Caco-2 (cell line): ENCODE measurements around the gene KRTAP5-10. TPM values are rescaled to one million over a fixed set of nuclear protein-coding genes. Genes with fewer than 3 reads are reported as not detected.

Experiments
- BruUV-seq: library from RNA; stranded (reverse); fragments of 400-500 nt; replicated peaks from 2 replicates; lab custom pipeline; 2021; lab: Mats Ljungman, UMichigan
- CTCF ChIA-PET: fragments of 300-600 bp; sonication (Branson Sonifier 250); formaldehyde crosslinking; loops from one replicate; lab custom pipeline; 2022; ENCODE audit warnings: antibody characterized with exemption; lab: Charles Lee
- POLR2A ChIA-PET: fragments of 300-600 bp; sonication (Branson Sonifier 250); formaldehyde crosslinking; loops from one replicate; lab custom pipeline; 2022; ENCODE audit warnings: antibody characterized with exemption; lab: Charles Lee
- DNase-seq, 2 experiments: peaks; one replicate each; pipeline versions ENCODE4 v3.0.0 to v3.0.0-alpha.2; 2020 to 2022
- H3K27me3 ChIP-seq: replicated peaks from 2 replicates; pipeline ENCODE4 v1.6.0; 2011; ENCODE audit warnings: low read length; ENCODE audit not compliant: control insufficient read depth, insufficient read depth
- H3K36me3 ChIP-seq: 2 replicates; pipeline ENCODE4 v1.5.1; 2011; ENCODE audit warnings: low read length; ENCODE audit not compliant: control insufficient read depth, insufficient read depth
- H3K4me1 ChIP-seq: fragments of 250-450 bp; sonication (Bioruptor Pico); 2 replicates; pipeline ENCODE4 v1.5.1; 2020; ENCODE audit warnings: mild to moderate bottlenecking
- H3K4me3 ChIP-seq: 2 replicates; pipeline ENCODE4 v1.5.1; 2011; ENCODE audit warnings: low read depth, mild to moderate bottlenecking, control low read depth, low read length
- H3K9me3 ChIP-seq: fragments of 250-450 bp; sonication (Bioruptor Pico); 2 replicates; pipeline ENCODE4 v1.5.1; 2020; ENCODE audit warnings: mild to moderate bottlenecking, moderate library complexity
- H3K27ac Mint-ChIP-seq: one replicate; pipeline ENCODE4 v1.8.0; 2022; ENCODE audit warnings: mixed read lengths; ENCODE audit not compliant: unreplicated experiment
- H3K27me3 Mint-ChIP-seq: one replicate; pipeline ENCODE4 v1.8.0; 2022; ENCODE audit warnings: mixed read lengths; ENCODE audit not compliant: insufficient read depth, unreplicated experiment
- H3K36me3 Mint-ChIP-seq: one replicate; pipeline ENCODE4 v1.8.0; 2022; ENCODE audit warnings: mild to moderate bottlenecking, mixed read lengths; ENCODE audit not compliant: insufficient read depth, unreplicated experiment
- H3K4me1 Mint-ChIP-seq: one replicate; pipeline ENCODE4 v1.8.0; 2022; ENCODE audit warnings: low read depth, mixed read lengths; ENCODE audit not compliant: unreplicated experiment
- H3K4me3 Mint-ChIP-seq: one replicate; pipeline ENCODE4 v1.8.0; 2022; ENCODE audit warnings: mild to moderate bottlenecking, moderate library complexity, mixed read lengths; ENCODE audit not compliant: unreplicated experiment
- H3K9me3 Mint-ChIP-seq: one replicate; pipeline ENCODE4 v1.8.0; 2022; ENCODE audit warnings: mixed read lengths; ENCODE audit not compliant: unreplicated experiment
- CTCF ChIP-seq, 2 experiments: fragments of 200-600 bp in 1 of 2; IDR thresholded peaks; 1 replicate in 1 of 2; 2 replicates in 1 of 2; pipeline versions ENCODE4 v1.5.1 to v1.8.0; 2011 to 2022; ENCODE audit warnings: antibody characterized with exemption in 1 of 2, control low read depth in 1 of 2, inconsistent platforms in 1 of 2, low read depth in 1 of 2, low read length in 1 of 2, mild to moderate bottlenecking in 1 of 2, moderate library complexity in 1 of 2; ENCODE audit not compliant: insufficient read depth in 1 of 2, severe bottlenecking in 1 of 2, unreplicated experiment in 1 of 2
- intact Hi-C: fragments of 100-400 bp; cut with micrococcal nuclease; formaldehyde crosslinking; loops from one replicate; pipeline ENCODE4 v1.10.0; 2022; ENCODE audit not compliant: unreplicated experiment
- total RNA-seq: library from RNA; stranded (reverse); gene quantifications from 2 replicates; pipeline ENCODE4 v1.2.3, GENCODE V29; 2022

Gene KRTAP5-10
- total RNA-seq, 1 experiment from 2014 or later = not detected

- no peaks in the 10 kb centered on the region for H3K36me3 ChIP-seq
- H3K27me3 ChIP-seq = no peaks in the 10 kb centered on the region
- no peak for TF ChIP-seq CTCF (IDR thresholded peaks at IDR 0.05; ENCODE audit: insufficient read depth in 1 of 2, low read depth in 1 of 2, low read length in 1 of 2, severe bottlenecking in 1 of 2, unreplicated experiment in 1 of 2)
- intact Hi-C loops = no loop called here
- ChIA-PET CTCF (interaction anchor here (0.5 to 1.1 kb wide), 2 partner anchors 15 to 222 kb away, joined by 4 to 6 read pairs; no protein-coding TSS in a partner anchor), POLR2A (no interaction called here)
- no peak overlapping the region for H3K4me3 ChIP-seq
- BruUV-seq = no TSS peak
- H3K4me3 Mint-ChIP-seq = no peak overlapping the region
- no peak overlapping the region for H3K27ac Mint-ChIP-seq
- peak in 1 of 2 experiments; percentile 40 for DNase-seq
- H3K9me3 Mint-ChIP-seq = peaks cover 18% of the 10 kb centered on the region
- H3K9me3 ChIP-seq = peaks cover 5% of the 10 kb centered on the region; the same call in 1 of the 2 replicates
- H3K36me3 Mint-ChIP-seq = no peaks in the 10 kb centered on the region
- peaks cover 17% of the 10 kb centered on the region for H3K4me1 ChIP-seq
- H3K27me3 Mint-ChIP-seq = peaks cover 5% of the 10 kb centered on the region
- peaks cover 12% of the 10 kb centered on the region for H3K4me1 Mint-ChIP-seq
Measured at GRCh38 chr11:71548716-71549151, 16.6 kb upstream of the KRTAP5-10 start.

DNA sequence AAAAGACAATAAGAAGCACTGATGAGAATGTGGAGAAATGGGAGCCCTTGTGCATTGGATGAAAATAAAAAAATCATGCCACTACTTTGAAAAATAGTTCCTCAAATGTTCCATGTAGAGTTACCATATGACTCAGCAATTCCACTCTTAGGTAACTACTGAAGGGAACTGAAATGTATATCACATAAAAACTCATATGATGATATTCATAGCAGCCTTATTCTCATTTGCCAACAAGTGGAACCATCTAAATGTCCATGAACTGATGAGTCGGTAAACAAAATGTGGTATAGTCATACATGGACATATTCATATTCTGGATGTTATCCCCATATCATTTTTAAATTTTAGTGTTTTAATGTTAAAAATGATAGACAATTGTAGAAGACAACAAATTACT lies 13.7 kb upstream of the KRTAP5-10 start:
- Histone ChIP-seq H3K27me3 (no peaks in the 10 kb centered on the region), H3K4me1 (no peaks in the 10 kb centered on the region), H3K9me3 (no peaks in the 10 kb centered on the region), H3K4me3 (no peak overlapping the region), H3K36me3 (no peaks in the 10 kb centered on the region)
- no TSS peak for BruUV-seq
- H3K9me3 Mint-ChIP-seq = peaks cover under 1% of the 10 kb centered on the region
- no peak for TF ChIP-seq CTCF (IDR thresholded peaks at IDR 0.05; ENCODE audit: insufficient read depth in 1 of 2, low read depth in 1 of 2, low read length in 1 of 2, severe bottlenecking in 1 of 2, unreplicated experiment in 1 of 2)
- ChIA-PET POLR2A (no interaction called here), CTCF (interaction anchor here (0.9 kb wide), 1 partner anchor 28 kb away, joined by 4 read pairs; no protein-coding TSS in a partner anchor)
- intact Hi-C loops = no loop called here
- peaks cover 5% of the 10 kb centered on the region for H3K27me3 Mint-ChIP-seq
- H3K4me3 Mint-ChIP-seq = no peak overlapping the region
- H3K4me1 Mint-ChIP-seq = no peaks in the 10 kb centered on the region
- no peaks in the 10 kb centered on the region for H3K36me3 Mint-ChIP-seq
- H3K27ac Mint-ChIP-seq = no peak overlapping the region
- DNase-seq = no peak

DNA sequence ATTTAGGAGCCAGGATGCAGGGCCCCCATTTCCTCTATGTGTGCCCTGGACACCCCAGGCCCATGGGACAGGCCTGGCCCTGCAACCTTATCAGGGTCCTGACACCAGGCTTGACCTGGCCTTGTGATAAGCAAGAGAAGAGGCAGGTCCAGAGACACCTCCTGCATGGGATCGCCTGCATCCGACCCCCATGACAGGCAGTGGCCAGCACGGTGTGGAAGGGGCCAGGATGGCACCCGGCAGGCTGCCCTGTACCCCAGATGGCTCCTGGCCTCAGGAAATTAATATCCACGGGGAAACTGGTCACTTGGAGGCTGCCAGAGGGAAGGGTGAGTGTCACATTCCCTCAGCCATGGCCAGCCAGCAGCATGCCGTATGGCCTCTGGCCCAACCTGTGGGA lies 10.4 kb upstream of the KRTAP5-10 start:
- no peak for TF ChIP-seq CTCF (IDR thresholded peaks at IDR 0.05; ENCODE audit: insufficient read depth in 1 of 2, low read depth in 1 of 2, low read length in 1 of 2, severe bottlenecking in 1 of 2, unreplicated experiment in 1 of 2)
- H3K27ac Mint-ChIP-seq = no peak overlapping the region
- BruUV-seq = no TSS peak
- peaks cover 6% of the 10 kb centered on the region for H3K9me3 ChIP-seq
- POLR2A ChIA-PET = interaction anchor here (0.8 kb wide), 1 partner anchor 107 kb away, joined by 3 read pairs; the partner anchor contains the start of gene DHCR7
- no peaks in the 10 kb centered on the region for H3K9me3 Mint-ChIP-seq
- no peak overlapping the region for H3K4me3 Mint-ChIP-seq
- no peak overlapping the region for H3K4me3 ChIP-seq
- CTCF ChIA-PET = no interaction called here
- no peaks in the 10 kb centered on the region for H3K27me3 ChIP-seq
- peak in 1 of 2 experiments; percentile 35 for DNase-seq
- H3K4me1 ChIP-seq = no peaks in the 10 kb centered on the region
- H3K27me3 Mint-ChIP-seq = no peaks in the 10 kb centered on the region
- H3K36me3 Mint-ChIP-seq = no peaks in the 10 kb centered on the region
- intact Hi-C loops = no loop called here
- H3K36me3 ChIP-seq = no peaks in the 10 kb centered on the region
- no peaks in the 10 kb centered on the region for H3K4me1 Mint-ChIP-seq
